ENCODE data around the gene PTH1R. TPM values are rescaled to one million over a fixed set of nuclear protein-coding genes. Genes with fewer than 3 reads are reported as not detected.

The PTH1R gene
- total and polyA plus RNA-seq, 4 donors: 7.8 to 25.0 (median 13.0) TPM

GRCh38 chr3:46856576-46857471, 20.7 kb upstream of the PTH1R start:
- DNase-seq (ENCODE audit: low read depth in 4 of 6, low spot score in 6 of 6): no peak

GRCh38 chr3:46857485-46858341, 19.8 kb upstream of the PTH1R start:
- WGBS (ENCODE audit: insufficient coverage): 69% methylated on average over 10 of the region's 10 CpGs
- Histone ChIP-seq H3K36me3 (ENCODE audit: control insufficient read depth, insufficient read depth, low read length) (no peaks in the 10 kb centered on the region), H3K27me3 (ENCODE audit: control insufficient read depth, insufficient read depth, low read length) (peaks cover 3% of the 10 kb centered on the region)

More at GRCh38 chr3:46856576-46857471, 20.7 kb upstream of the PTH1R start:
- peaks cover 4% of the 10 kb centered on the region for H3K4me1 ChIP-seq (ENCODE audit: control insufficient read depth, insufficient read depth, low read length)
- no peaks in the 10 kb centered on the region for H3K9me3 ChIP-seq (ENCODE audit: control insufficient read depth, insufficient read depth, low read length)
- no peaks in the 10 kb centered on the region for H3K36me3 ChIP-seq (ENCODE audit: control insufficient read depth, insufficient read depth, low read length)
- 84% methylated on average over 15 of the region's 17 CpGs for WGBS (ENCODE audit: insufficient coverage)
- peaks cover 3% of the 10 kb centered on the region for H3K27me3 ChIP-seq (ENCODE audit: control insufficient read depth, insufficient read depth, low read length)
- H3K4me3 ChIP-seq (ENCODE audit: low read depth, low read length): no peak overlapping the region
- no peak overlapping the region for H3K27ac ChIP-seq (ENCODE audit: low read depth, low read length)

GRCh38 chr3:46858456-46858855, 19.1 kb upstream of the PTH1R start:
- no peak overlapping the region for H3K4me3 ChIP-seq (ENCODE audit: low read depth, low read length)
- WGBS (ENCODE audit: insufficient coverage): 88% methylated on average over 3 of the region's 6 CpGs
- no peak overlapping the region for H3K27ac ChIP-seq (ENCODE audit: low read depth, low read length)
- DNase-seq (ENCODE audit: low read depth in 4 of 6, low spot score in 6 of 6): no peak
- H3K4me1 ChIP-seq (ENCODE audit: control insufficient read depth, insufficient read depth, low read length): peaks cover 4% of the 10 kb centered on the region
- no peaks in the 10 kb centered on the region for H3K9me3 ChIP-seq (ENCODE audit: control insufficient read depth, insufficient read depth, low read length)
- no peaks in the 10 kb centered on the region for H3K36me3 ChIP-seq (ENCODE audit: control insufficient read depth, insufficient read depth, low read length)
- peaks cover 3% of the 10 kb centered on the region for H3K27me3 ChIP-seq (ENCODE audit: control insufficient read depth, insufficient read depth, low read length)

More at GRCh38 chr3:46857485-46858341, 19.8 kb upstream of the PTH1R start:
- Histone ChIP-seq H3K4me1 (ENCODE audit: control insufficient read depth, insufficient read depth, low read length) (peaks cover 4% of the 10 kb centered on the region), H3K4me3 (ENCODE audit: low read depth, low read length) (no peak overlapping the region), H3K27ac (ENCODE audit: low read depth, low read length) (no peak overlapping the region), H3K9me3 (ENCODE audit: control insufficient read depth, insufficient read depth, low read length) (no peaks in the 10 kb centered on the region)
- DNase-seq (ENCODE audit: low read depth in 4 of 6, low spot score in 6 of 6): no peak

DNA sequence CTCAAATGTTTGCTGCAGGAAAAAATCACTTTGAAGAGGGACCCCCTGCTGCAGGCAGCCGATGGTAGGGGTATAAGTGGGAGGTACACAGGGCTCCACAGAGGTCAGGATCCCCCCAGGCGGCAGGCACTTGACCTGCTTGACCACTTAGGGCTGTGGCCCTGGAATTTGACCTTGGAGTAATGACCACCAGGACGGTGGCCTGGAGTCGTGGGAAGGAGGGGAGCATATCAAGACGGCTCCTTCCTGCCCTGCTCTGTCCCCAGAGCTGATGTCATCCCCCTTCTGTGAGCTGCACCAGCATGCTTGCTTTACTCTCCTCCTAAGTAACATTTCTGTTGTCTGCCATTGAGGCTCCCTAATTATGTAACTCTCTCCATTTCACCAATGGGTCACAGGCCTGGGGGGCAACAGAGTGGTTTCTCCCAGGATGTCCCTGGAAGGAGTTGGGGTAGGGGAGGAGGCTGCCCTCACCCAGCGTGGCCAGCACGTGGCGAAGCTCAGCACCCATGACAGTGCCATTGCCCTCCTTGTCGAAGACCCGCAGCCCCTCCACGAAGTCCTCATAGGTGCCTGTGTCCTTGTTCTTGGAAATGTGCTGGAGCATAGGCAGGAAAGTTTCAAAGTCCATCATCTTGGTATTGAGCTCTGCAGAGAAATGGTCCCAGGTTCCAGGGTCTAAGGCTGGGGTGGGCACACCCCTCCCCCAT, 18.4 kb upstream of the PTH1R start:
- peaks cover 3% of the 10 kb centered on the region for H3K27me3 ChIP-seq (ENCODE audit: control insufficient read depth, insufficient read depth, low read length)
- peaks cover 5% of the 10 kb centered on the region for H3K4me1 ChIP-seq (ENCODE audit: control insufficient read depth, insufficient read depth, low read length)
- no peaks in the 10 kb centered on the region for H3K36me3 ChIP-seq (ENCODE audit: control insufficient read depth, insufficient read depth, low read length)
- WGBS (ENCODE audit: insufficient coverage): 66% methylated on average over 10 of the region's 11 CpGs
- no peaks in the 10 kb centered on the region for H3K9me3 ChIP-seq (ENCODE audit: control insufficient read depth, insufficient read depth, low read length)
- H3K4me3 ChIP-seq (ENCODE audit: low read depth, low read length): no peak overlapping the region
- no peak overlapping the region for H3K27ac ChIP-seq (ENCODE audit: low read depth, low read length)
- no peak for DNase-seq (ENCODE audit: low read depth in 4 of 6, low spot score in 6 of 6)

- Histone ChIP-seq H3K27me3 (ENCODE audit: control insufficient read depth, insufficient read depth, low read length) (peaks cover 3% of the 10 kb centered on the region), H3K36me3 (ENCODE audit: control insufficient read depth, insufficient read depth, low read length) (no peaks in the 10 kb centered on the region), H3K9me3 (ENCODE audit: control insufficient read depth, insufficient read depth, low read length) (no peaks in the 10 kb centered on the region), H3K27ac (ENCODE audit: low read depth, low read length) (no peak overlapping the region), H3K4me1 (ENCODE audit: control insufficient read depth, insufficient read depth, low read length) (peaks cover 15% of the 10 kb centered on the region), H3K4me3 (ENCODE audit: low read depth, low read length) (no peak overlapping the region)
- whole genome bisulfite sequencing (ENCODE audit: insufficient coverage): 86% methylated on average over 19 of the region's 19 CpGs
- DNase-seq (ENCODE audit: low read depth in 4 of 6, low spot score in 6 of 6): no peak
Measured at GRCh38 chr3:46860017-46860809, 17.3 kb upstream of the PTH1R start.

GRCh38 chr3:46860810-46861604, 16.5 kb upstream of the PTH1R start:
- no peak for DNase-seq (ENCODE audit: low read depth in 4 of 6, low spot score in 6 of 6)
- 94% methylated on average over 7 of the region's 10 CpGs for WGBS (ENCODE audit: insufficient coverage)

GRCh38 chr3:46861605-46862368, 15.7 kb upstream of the PTH1R start:
- Histone ChIP-seq H3K9me3 (ENCODE audit: control insufficient read depth, insufficient read depth, low read length) (no peaks in the 10 kb centered on the region), H3K4me1 (ENCODE audit: control insufficient read depth, insufficient read depth, low read length) (peaks cover 24% of the 10 kb centered on the region), H3K27me3 (ENCODE audit: control insufficient read depth, insufficient read depth, low read length) (peaks cover 3% of the 10 kb centered on the region), H3K36me3 (ENCODE audit: control insufficient read depth, insufficient read depth, low read length) (no peaks in the 10 kb centered on the region), H3K4me3 (ENCODE audit: low read depth, low read length) (no peak overlapping the region), H3K27ac (ENCODE audit: low read depth, low read length) (no peak overlapping the region)
- DNase-seq (ENCODE audit: low read depth in 4 of 6, low spot score in 6 of 6): no peak
- 90% methylated on average over 8 of the region's 12 CpGs for WGBS (ENCODE audit: insufficient coverage)

More at GRCh38 chr3:46860810-46861604, 16.5 kb upstream of the PTH1R start:
- Histone ChIP-seq H3K27ac (ENCODE audit: low read depth, low read length) (no peak overlapping the region), H3K36me3 (ENCODE audit: control insufficient read depth, insufficient read depth, low read length) (no peaks in the 10 kb centered on the region), H3K4me3 (ENCODE audit: low read depth, low read length) (no peak overlapping the region), H3K4me1 (ENCODE audit: control insufficient read depth, insufficient read depth, low read length) (peaks cover 20% of the 10 kb centered on the region), H3K9me3 (ENCODE audit: control insufficient read depth, insufficient read depth, low read length) (no peaks in the 10 kb centered on the region), H3K27me3 (ENCODE audit: control insufficient read depth, insufficient read depth, low read length) (peaks cover 3% of the 10 kb centered on the region)
